Left hindlimb (tissue), 1 donor: ENCODE measurements around the gene PDE6D.
"Not testable (repeated sequence)": the region's sequence is repeated elsewhere in the genome, so short reads cannot be mapped to it uniquely, and the experiment has no call there.

Source experiments
- DNase-seq: peaks from one replicate; pipeline ENCODE4 v3.0.0-alpha.2; 2018

The PDE6D gene

GRCh38 chr2:231718799-231719198 lies 62.3 kb downstream of the PDE6D start:
- DNase-seq: no peak

GRCh38 chr2:231717281-231718171 lies 63.6 kb downstream of the PDE6D start:
- no peak for DNase-seq

GRCh38 chr2:231716666-231717280 lies 64.3 kb downstream of the PDE6D start:
- no peak for DNase-seq

- DNase-seq: no peak
These were observed 65.0 kb downstream of the PDE6D start for GRCh38 chr2:231715988-231716616.

- DNase-seq: no peak
These were observed 65.6 kb downstream of the PDE6D start for GRCh38 chr2:231715499-231715837.

GRCh38 chr2:231714639-231715498 lies 66.2 kb downstream of the PDE6D start:
- DNase-seq: peak; percentile 73

- DNase-seq: peak; percentile 86
These were observed 67.1 kb downstream of the PDE6D start for GRCh38 chr2:231713730-231714638.

- DNase-seq: not testable (repeated sequence)
These were observed 67.7 kb downstream of the PDE6D start for GRCh38 chr2:231713406-231713729.

GRCh38 chr2:231712451-231713021 lies 68.5 kb downstream of the PDE6D start:
- DNase-seq: not testable (repeated sequence)

GRCh38 chr2:231711677-231712450 lies 69.2 kb downstream of the PDE6D start:
- no peak for DNase-seq

- DNase-seq: peak; percentile 71
These were observed 70.0 kb downstream of the PDE6D start for GRCh38 chr2:231710799-231711676.

GRCh38 chr2:231709981-231710798 lies 70.9 kb downstream of the PDE6D start:
- peak; percentile 88 for DNase-seq

- no peak for DNase-seq
These were observed 71.5 kb downstream of the PDE6D start for GRCh38 chr2:231709636-231709980.

- peak; percentile 66 for DNase-seq
These were observed 72.1 kb downstream of the PDE6D start for GRCh38 chr2:231708773-231709635.

GRCh38 chr2:231707927-231708772 lies 72.9 kb downstream of the PDE6D start, which contains the start of gene PTMA:
PTMA (plus strand) TSS chr2:231708525; CDS start chr2:231708707, 182 bp downstream.
- peak; percentile 100 for DNase-seq

- DNase-seq: peak; percentile 85
These were observed 73.5 kb downstream of the PDE6D start for GRCh38 chr2:231707625-231707926.
